ENCODE measurements around the gene FAM20A.

DNA sequence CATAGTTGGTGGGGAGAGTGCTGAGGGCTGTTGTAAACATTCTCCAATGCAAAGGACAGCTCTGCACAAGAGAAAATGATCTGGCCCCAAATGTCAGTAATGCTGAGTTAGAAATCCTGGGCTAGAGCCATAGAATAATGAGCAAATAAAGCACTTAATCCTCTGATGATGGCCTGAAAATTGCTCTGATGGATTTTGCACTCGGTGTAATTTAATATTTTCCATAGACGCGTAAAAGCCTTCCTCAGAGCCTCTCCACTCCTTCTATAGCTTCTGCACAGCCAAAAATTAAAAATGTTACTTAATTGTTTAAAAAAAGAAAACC lies 23.7 kb downstream of the FAM20A start:
- TF ChIP-seq, protein P1, sequence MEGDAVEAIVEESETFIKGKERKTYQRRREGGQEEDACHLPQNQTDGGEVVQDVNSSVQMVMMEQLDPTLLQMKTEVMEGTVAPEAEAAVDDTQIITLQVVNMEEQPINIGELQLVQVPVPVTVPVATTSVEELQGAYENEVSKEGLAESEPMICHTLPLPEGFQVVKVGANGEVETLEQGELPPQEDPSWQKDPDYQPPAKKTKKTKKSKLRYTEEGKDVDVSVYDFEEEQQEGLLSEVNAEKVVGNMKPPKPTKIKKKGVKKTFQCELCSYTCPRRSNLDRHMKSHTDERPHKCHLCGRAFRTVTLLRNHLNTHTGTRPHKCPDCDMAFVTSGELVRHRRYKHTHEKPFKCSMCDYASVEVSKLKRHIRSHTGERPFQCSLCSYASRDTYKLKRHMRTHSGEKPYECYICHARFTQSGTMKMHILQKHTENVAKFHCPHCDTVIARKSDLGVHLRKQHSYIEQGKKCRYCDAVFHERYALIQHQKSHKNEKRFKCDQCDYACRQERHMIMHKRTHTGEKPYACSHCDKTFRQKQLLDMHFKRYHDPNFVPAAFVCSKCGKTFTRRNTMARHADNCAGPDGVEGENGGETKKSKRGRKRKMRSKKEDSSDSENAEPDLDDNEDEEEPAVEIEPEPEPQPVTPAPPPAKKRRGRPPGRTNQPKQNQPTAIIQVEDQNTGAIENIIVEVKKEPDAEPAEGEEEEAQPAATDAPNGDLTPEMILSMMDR (tag by site-specific recombination; IDR thresholded peaks at IDR 0.05), result no peak
- TF ChIP-seq ZNF311 (tag by site-specific recombination; IDR thresholded peaks at IDR 0.05; ENCODE audit: borderline replicate concordance) (no peak), ZNF561 (tag by site-specific recombination; IDR thresholded peaks at IDR 0.05; ENCODE audit: borderline replicate concordance) (no peak), SETDB1 (IDR thresholded peaks at IDR 0.05; ENCODE audit: insufficient read length, low read length) (no peak), KLF9 (tag by site-specific recombination; IDR thresholded peaks at IDR 0.05; ENCODE audit: low read depth) (no peak), KLF10 (tag by site-specific recombination; IDR thresholded peaks at IDR 0.05) (no peak), ZNF670 (tag by site-specific recombination; IDR thresholded peaks at IDR 0.05; ENCODE audit: low read depth) (no peak), ZNF843 (tag by site-specific recombination; IDR thresholded peaks at IDR 0.05) (no peak), ZBTB1 (tag by site-specific recombination; IDR thresholded peaks at IDR 0.05) (no peak), ZNF132 (tag by site-specific recombination; IDR thresholded peaks at IDR 0.05; ENCODE audit: borderline replicate concordance) (no peak)
- TF ChIP-seq, protein P2, sequence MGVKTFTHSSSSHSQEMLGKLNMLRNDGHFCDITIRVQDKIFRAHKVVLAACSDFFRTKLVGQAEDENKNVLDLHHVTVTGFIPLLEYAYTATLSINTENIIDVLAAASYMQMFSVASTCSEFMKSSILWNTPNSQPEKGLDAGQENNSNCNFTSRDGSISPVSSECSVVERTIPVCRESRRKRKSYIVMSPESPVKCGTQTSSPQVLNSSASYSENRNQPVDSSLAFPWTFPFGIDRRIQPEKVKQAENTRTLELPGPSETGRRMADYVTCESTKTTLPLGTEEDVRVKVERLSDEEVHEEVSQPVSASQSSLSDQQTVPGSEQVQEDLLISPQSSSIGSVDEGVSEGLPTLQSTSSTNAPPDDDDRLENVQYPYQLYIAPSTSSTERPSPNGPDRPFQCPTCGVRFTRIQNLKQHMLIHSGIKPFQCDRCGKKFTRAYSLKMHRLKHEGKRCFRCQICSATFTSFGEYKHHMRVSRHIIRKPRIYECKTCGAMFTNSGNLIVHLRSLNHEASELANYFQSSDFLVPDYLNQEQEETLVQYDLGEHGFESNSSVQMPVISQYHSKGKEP (tag by site-specific recombination; IDR thresholded peaks at IDR 0.05), result no peak
- TF ChIP-seq, protein P3, sequence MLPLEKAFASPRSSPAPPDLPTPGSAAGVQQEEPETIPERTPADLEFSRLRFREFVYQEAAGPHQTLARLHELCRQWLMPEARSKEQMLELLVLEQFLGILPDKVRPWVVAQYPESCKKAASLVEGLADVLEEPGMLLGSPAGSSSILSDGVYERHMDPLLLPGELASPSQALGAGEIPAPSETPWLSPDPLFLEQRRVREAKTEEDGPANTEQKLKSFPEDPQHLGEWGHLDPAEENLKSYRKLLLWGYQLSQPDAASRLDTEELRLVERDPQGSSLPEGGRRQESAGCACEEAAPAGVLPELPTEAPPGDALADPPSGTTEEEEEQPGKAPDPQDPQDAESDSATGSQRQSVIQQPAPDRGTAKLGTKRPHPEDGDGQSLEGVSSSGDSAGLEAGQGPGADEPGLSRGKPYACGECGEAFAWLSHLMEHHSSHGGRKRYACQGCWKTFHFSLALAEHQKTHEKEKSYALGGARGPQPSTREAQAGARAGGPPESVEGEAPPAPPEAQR (tag by site-specific recombination; IDR thresholded peaks at IDR 0.05), result no peak
- TF ChIP-seq, protein P4, sequence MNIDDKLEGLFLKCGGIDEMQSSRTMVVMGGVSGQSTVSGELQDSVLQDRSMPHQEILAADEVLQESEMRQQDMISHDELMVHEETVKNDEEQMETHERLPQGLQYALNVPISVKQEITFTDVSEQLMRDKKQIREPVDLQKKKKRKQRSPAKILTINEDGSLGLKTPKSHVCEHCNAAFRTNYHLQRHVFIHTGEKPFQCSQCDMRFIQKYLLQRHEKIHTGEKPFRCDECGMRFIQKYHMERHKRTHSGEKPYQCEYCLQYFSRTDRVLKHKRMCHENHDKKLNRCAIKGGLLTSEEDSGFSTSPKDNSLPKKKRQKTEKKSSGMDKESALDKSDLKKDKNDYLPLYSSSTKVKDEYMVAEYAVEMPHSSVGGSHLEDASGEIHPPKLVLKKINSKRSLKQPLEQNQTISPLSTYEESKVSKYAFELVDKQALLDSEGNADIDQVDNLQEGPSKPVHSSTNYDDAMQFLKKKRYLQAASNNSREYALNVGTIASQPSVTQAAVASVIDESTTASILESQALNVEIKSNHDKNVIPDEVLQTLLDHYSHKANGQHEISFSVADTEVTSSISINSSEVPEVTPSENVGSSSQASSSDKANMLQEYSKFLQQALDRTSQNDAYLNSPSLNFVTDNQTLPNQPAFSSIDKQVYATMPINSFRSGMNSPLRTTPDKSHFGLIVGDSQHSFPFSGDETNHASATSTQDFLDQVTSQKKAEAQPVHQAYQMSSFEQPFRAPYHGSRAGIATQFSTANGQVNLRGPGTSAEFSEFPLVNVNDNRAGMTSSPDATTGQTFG (tag by site-specific recombination; IDR thresholded peaks at IDR 0.05; ENCODE audit: borderline replicate concordance), result no peak
- TF ChIP-seq, protein P5, sequence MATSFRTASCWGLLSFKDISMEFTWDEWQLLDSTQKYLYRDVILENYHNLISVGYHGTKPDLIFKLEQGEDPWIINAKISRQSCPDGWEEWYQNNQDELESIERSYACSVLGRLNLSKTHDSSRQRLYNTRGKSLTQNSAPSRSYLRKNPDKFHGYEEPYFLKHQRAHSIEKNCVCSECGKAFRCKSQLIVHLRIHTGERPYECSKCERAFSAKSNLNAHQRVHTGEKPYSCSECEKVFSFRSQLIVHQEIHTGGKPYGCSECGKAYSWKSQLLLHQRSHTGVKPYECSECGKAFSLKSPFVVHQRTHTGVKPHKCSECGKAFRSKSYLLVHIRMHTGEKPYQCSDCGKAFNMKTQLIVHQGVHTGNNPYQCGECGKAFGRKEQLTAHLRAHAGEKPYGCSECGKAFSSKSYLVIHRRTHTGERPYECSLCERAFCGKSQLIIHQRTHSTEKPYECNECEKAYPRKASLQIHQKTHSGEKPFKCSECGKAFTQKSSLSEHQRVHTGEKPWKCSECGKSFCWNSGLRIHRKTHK (tag by site-specific recombination; IDR thresholded peaks at IDR 0.05), result no peak

All from HEK293 (cell line).